NOMO-1 (cell line): ENCODE measurements around the gene ZNF512B.

Experiments used
- DNase-seq, 2 experiments: peaks; one replicate each; lab custom pipeline; 2025; ENCODE audit not compliant: unreplicated experiment in 2 of 2; lab: John Stamatoyannopoulos, UW

Gene ZNF512B

DNA sequence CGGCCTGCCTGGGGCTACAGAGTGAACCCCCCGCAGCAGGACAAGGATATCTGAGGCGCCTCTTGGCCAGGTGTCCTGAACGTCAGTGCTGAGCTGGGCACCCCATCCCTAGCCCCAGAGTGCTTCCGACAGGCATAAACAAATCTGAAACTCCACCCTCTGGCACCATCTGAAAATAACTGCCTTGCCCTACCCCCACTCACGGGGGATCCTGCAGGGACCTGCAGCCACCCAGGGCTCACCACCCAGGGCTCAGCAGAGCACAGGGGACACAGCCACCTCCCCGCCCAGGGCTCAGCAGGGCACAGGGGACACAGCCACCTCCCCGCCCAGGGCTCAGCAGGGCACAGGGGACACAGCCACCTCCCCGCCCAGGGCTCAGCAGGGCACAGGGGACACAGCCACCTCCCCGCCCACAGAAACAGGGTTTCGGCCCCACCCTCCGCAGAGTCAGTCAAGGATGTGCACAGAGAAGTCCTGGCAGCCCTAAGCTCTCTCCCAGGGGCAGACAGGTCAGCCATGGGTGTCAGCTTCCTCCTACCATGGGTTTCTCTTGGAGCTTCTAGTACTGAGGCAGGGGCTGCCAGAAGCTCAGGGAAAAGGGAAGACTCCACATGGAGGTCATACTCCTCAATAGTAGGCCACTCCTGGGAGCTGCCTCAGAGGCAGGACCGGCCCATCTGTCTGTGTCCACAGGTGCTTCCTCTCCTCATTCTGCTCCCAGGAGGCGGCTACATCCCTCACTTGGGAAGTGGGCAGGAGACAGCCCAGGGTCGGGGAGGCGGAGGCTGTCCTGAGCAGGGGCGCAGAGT lies 18.1 kb downstream of the ZNF512B start:
- DNase-seq = no peak

DNA sequence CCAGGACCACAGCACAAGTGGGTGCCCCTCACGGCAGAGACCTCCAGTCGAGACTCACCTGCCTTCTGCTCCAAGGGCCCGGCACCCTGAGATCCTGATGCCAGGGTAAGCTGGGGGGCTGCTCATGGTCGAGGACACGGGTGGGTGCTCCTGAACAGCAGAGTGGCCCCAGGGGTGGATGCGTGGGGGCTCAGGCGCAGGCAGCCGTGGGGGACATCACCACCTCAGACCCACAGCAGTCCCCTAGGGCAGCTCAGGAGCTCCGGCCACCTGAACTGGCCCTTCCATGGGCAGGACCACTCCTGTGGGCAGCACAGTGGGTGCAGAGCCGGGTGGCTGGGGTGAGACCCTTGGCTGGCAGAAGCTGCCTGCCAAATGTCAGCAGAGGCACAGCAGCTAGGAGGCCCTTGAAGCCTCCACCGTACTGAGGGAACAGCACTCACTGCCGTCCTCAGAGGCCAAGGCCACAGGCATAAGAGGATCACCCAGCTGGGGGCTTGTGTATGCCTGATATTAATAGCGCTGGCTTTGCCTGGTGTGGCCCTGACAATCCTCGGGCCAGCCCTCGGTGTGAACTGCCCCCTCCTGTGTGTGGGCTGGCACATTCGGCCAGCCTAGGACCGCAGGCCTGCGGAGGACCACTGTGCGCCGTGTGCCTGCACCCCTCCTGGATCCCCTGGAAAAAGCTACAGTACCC lies 18.9 kb downstream of the ZNF512B start:
- no peak for DNase-seq

- no peak for DNase-seq
Measured at GRCh38 chr20:63947638-63948456, 21.9 kb downstream of the ZNF512B start.

DNA sequence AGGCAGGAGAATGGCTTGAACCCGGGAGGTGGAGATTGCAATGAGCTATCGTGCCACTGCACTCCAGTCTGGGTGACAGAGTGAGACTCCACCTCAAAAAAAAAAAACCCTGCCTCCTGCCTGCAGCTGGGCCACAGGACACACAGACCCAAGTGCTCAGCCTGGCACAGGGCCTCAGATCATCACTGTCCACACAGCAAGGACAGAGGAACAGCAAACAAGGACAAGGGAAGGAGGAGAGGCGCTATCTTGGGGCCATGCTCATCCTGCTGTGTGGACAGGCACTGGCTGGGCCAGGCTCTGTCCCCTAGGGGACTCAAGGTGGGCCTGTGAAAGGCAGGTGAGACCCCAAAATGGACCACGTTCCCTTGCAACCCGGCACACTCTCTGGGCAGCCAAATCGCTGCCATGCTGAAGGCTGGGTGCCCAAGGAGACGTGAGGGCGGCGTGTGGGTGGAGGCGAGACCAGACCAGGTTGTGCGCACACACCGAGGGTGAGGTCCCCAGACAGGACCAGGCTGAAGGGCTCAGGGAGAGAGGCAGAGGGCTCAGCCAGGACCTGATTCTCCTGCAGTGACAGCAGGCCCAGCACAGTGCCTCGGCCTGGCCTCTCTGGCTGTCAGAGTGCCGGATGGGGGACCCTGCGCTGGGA lies 22.6 kb downstream of the ZNF512B start:
- DNase-seq = no peak

GRCh38 chr20:63945921-63946920 lies 23.5 kb downstream of the ZNF512B start:
- no peak for DNase-seq

- DNase-seq = no peak
Measured at GRCh38 chr20:63945031-63945658, 24.6 kb downstream of the ZNF512B start.

GRCh38 chr20:63944078-63944941 lies 25.4 kb downstream of the ZNF512B start:
- DNase-seq = no peak

DNA sequence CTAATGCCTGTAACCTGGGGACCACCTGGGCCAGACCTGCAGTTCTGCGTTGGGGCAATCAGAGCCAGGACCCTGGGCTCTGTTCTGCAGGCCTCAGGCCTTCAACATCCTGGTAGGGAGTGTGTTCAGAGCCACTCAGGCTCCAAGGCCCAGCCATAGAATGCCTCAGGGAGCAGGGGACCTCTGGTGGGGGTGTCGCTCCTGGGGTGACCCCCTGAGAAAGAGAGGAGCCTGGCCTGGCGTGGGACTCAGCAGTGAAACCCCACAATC lies 26.0 kb downstream of the ZNF512B start:
- no peak for DNase-seq

DNA sequence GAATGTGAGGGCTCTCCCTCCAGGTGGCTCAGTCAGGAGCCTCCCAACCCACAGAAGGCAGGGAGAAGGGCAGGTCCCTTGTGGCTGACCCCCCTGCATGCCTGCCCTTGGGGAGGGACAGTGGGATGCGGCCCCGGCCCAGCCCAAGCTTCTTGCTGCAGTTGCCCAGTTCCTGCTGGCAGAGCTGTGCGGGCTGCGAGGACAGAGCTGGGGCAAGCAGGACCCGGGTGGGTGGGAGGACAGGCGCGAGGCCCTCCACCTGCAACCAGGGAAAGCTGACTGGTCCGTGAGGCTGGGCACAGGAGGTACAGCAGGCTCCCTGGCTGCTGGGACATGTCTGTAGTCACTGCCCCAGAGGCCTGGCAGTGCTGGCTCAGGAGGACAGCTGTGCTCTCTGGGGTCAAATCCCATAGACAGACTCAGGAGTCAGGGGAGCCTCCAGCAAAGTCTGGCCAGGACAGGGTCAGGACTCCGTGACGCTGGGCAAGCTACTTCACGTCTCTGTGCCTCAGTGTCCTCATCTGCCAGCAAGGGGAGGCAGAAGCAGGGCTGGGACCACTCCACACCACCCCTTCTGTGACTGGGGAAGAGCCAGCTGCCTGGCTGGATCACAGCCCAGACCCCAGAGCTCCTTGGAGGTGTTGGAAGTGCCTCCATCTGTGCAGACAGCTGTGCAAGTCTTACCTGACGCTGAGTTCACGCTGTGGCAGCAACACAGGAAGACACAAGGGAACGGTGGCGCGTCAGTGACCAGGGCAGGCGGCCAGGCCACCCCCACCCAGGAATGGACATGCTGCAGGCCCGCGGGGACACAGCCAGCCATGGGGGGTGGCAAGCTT lies 26.5 kb downstream of the ZNF512B start:
- no peak for DNase-seq

DNA sequence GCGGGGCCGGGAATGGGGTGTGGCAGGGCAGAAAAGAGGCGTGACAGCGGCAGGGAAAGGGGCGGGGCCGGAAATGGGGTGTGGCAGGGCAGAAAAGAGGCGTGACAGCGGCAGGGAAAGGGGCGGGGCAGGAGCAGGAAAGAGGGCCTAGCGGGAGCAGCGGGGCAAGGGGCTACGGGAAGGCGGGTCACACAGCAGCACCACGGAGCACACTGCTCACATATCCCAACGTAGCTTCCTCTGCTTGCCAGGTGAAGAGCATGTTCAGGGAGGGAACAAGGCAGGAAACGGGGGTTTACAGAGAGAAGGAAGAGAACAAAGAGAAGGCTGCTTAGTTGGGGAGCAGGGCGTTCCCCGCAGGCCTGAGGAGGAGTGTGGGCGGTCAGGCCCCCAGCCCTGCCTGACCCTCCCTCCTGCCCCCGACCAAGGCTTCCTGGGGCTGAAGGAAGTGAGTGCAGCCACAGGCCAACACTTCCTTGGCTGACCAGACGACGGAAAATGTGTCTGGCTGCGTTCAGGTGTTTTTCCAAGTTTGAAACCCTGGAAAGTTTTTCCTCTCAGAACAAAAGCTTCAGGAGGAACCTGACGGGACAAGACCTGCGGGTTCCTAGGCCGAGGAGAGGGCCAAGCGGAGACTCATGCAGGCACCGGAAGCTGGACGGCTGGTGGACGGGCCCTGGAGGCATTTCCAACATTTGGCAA lies 27.3 kb downstream of the ZNF512B start:
- DNase-seq = peak; percentile 12 to 39

- peak; percentile 41 to 86 for DNase-seq
Measured at GRCh38 chr20:63941282-63942081, 28.2 kb downstream of the ZNF512B start.

DNA sequence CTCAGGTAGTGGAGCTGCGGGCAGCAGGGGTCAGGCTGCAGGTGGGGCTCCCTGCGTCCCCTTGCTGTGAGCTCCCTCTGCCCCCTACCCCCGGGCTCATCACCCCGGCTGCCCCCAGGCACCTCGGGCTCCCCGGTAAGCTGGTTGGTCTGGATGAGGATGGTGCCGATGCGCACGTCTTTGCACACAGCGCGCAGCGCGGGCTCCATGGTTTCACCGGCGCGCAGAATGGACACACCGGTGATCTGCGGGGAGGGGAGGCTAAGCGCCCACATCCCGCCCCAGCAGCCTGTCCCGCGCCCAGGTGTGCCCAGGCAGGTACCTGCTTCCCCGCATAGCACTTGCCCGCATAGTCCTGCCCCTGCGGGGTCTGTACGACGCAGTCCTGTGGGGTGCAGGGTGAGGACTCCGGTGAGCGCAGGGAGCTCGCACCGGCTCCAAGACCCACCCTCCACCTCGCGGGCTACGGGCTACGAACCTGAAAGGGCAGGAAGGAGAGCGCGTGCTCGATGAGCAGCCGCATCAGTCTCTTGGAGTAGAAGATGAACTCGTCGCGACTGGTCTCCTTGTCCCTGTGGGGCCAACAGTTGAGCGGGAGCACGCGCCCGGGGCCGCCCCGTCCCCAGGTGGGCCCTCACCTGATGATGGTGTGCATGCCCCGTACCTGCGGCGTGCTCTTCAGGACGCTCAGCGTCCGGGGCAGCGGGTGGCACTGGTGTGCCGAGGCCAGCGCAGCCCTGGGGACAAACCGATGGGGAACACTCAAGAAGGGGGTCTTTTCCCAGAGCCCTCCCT lies 29.1 kb downstream of the ZNF512B start:
- DNase-seq = no peak

DNA sequence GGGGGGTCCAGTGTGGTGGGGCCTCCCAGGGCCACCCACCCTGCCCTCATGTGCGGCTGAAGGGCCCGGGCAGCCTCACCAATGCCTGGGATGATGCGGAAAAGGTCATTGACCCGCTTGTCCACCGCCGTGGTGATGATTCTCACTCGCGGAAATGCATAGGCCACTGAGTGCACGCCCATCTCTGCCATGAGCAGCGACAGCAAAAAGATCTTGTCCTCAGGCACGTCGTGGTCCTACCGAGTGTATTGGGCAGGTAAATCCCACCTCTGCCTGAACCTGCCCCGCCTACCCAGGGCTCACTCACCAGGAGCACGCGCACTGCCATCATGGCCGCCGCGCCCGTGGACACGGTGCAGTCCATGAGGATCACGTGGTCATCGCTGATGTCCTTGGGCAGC lies 29.7 kb downstream of the ZNF512B start:
- DNase-seq = no peak

DNA sequence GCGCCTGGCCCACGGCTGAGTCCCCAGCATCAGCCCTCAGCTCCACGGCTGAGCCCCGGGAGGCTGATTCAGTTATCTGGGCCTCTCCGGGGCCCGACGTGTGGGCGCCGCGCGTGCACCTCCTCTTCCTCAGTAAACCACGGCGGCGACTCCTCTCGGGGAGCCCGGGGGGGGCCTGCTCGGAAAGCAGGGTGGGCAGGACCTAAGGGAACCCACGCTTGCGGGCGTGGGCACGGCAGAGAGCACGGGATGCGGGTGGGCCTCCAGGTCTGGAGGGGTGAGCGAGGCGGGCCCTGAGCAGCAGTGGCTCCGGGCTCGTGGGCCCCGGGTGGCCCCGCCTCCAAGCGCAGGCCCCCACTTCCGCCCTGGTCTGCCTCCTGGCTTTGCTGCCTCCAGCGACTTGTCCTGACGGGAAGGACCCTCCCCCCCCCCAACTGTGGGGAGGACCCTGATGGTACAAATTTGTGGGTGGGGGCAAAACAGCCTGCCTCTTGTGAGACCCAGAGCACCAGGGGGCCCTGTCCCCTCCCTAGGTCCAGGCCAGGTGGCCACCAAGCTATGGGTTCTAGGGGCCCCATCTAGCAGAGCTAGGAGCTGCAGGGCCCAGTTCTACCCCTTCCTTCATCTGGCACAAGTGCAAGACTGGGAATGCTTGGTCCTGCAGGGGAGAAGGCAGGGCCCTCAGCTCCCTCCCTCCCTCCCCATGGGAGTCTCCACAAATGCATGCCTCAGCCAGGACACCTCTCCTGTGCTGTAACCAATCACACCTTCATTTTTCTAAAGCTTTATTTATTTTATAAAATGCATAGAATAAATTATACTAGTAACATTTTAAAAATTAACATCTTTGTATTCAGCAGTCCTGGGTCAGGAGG lies 30.4 kb downstream of the ZNF512B start:
- DNase-seq = no peak

GRCh38 chr20:63937596-63937995 lies 32.1 kb downstream of the ZNF512B start:
- DNase-seq = no peak
